Measurements from ENCODE around the gene VSTM5.

DNA sequence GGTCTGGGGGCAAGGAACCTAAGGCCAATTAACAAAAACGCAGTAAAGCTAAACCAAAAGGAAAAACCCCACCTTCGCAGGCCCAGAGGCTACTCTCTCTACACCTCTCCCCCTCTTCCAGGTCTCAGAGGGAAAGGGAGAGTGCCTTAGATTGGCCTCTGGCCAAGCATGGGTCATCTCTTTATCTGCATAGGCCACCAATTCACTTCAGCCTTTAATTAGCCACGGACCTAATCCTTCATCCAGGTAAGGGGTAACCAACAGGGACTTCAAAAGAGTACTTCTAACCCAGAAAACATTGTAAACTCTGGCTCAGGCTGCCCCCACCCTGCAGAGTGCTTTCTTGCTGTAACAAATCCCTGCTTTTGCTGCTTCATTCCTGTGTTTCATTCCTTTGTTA, 9.4 kb downstream of the VSTM5 start:
- TF ChIP-seq, protein P1, sequence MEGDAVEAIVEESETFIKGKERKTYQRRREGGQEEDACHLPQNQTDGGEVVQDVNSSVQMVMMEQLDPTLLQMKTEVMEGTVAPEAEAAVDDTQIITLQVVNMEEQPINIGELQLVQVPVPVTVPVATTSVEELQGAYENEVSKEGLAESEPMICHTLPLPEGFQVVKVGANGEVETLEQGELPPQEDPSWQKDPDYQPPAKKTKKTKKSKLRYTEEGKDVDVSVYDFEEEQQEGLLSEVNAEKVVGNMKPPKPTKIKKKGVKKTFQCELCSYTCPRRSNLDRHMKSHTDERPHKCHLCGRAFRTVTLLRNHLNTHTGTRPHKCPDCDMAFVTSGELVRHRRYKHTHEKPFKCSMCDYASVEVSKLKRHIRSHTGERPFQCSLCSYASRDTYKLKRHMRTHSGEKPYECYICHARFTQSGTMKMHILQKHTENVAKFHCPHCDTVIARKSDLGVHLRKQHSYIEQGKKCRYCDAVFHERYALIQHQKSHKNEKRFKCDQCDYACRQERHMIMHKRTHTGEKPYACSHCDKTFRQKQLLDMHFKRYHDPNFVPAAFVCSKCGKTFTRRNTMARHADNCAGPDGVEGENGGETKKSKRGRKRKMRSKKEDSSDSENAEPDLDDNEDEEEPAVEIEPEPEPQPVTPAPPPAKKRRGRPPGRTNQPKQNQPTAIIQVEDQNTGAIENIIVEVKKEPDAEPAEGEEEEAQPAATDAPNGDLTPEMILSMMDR (IDR thresholded peaks at IDR 0.05): no peak
- TF ChIP-seq POLR2A (IDR thresholded peaks at IDR 0.05): no peak

All from adrenal gland (tissue), 5 donors.